Naive B cell (primary cell): ENCODE measurements around the gene LCA5L. TPM values are rescaled to one million over a fixed set of nuclear protein-coding genes. Genes with fewer than 3 reads are reported as not detected.
A peak's percentile ranks its signal among the peaks of the same experiment; 100 is the strongest.

Experiments
- ATAC-seq, 2 donors: fragments of 150-1000 bp; cut with Tn5 transposase; 2 replicates each; pipeline ENCODE4 v1.10.0; 2021; ENCODE audit warnings: low read depth in 2 of 2, mild to moderate bottlenecking in 2 of 2, moderate library complexity in 2 of 2
- DNase-seq: peaks from one replicate; pipeline ENCODE4 v3.0.0; 2022
- H3K27ac Mint-ChIP-seq, 6 donors: one replicate each; pipeline ENCODE4 v1.8.0; 2020 to 2022; ENCODE audit warnings: mild to moderate bottlenecking in 6 of 6, mixed read lengths in 6 of 6, moderate library complexity in 5 of 6, inconsistent platforms in 2 of 6
- H3K27me3 Mint-ChIP-seq, 3 donors: one replicate each; pipeline ENCODE4 v1.8.0; 2021 to 2022; ENCODE audit warnings: mixed read lengths in 3 of 3, mild to moderate bottlenecking in 1 of 3
- H3K36me3 Mint-ChIP-seq, 2 donors: one replicate each; pipeline ENCODE4 v1.8.0; 2020 to 2022; ENCODE audit warnings: mixed read lengths in 2 of 2, inconsistent platforms in 1 of 2, mild to moderate bottlenecking in 1 of 2
- H3K4me1 Mint-ChIP-seq, 3 donors: one replicate each; pipeline ENCODE4 v1.8.0; 2020 to 2022; ENCODE audit warnings: mixed read lengths in 3 of 3, inconsistent platforms in 1 of 3, mild to moderate bottlenecking in 1 of 3, moderate library complexity in 1 of 3
- H3K4me3 Mint-ChIP-seq, 8 donors: one replicate each; pipeline ENCODE4 v1.8.0; 2020 to 2022; ENCODE audit warnings: mild to moderate bottlenecking in 8 of 8, mixed read lengths in 8 of 8, moderate library complexity in 8 of 8, inconsistent platforms in 2 of 8
- H3K9me3 Mint-ChIP-seq, 7 donors: one replicate each; pipeline ENCODE4 v1.8.0; 2020 to 2022; ENCODE audit warnings: mixed read lengths in 7 of 7, mild to moderate bottlenecking in 5 of 7, inconsistent platforms in 2 of 7, moderate library complexity in 1 of 7
- polyA plus RNA-seq, 6 donors: library from polyadenylated mRNA; unstranded; fragments of 300-500 nt; fragmentation: Illumina TruSeq; gene quantifications; one replicate each; pipeline ENCODE4 v1.2.3, GENCODE V29; 2021; ENCODE audit warnings: low read depth in 6 of 6

The LCA5L gene
- polyA plus RNA-seq: not detected

- Mint-ChIP-seq H3K4me1 (peaks cover 12 to 16% (median 12%) of the 10 kb centered on the region in 3 donors), H3K36me3 (no peaks in the 10 kb centered on the region), H3K27ac (peak within 1 kb of the TSS; percentile 92 to 98 (median 96)), H3K9me3 (no peaks in the 10 kb centered on the region), H3K27me3 (peaks cover 0 to 39% (median 35%) of the 10 kb centered on the region in 3 donors), H3K4me3 (peak within 1 kb of the TSS; percentile 92 to 98 (median 96))
- ATAC-seq (peak; percentile 91), DNase-seq (peak; percentile 89)
These were observed at the start of gene LCA5L for GRCh38 chr21:39445321-39446269. LCA5L (minus strand) TSS chr21:39445778; CDS start chr21:39428493, 17,285 bp downstream.

- DNase-seq (no peak), ATAC-seq (no peak)
- Mint-ChIP-seq H3K27ac (peak overlapping the region in 1 of 6 donors; percentile 85), H3K4me3 (no peak overlapping the region), H3K4me1 (no peaks in the 10 kb centered on the region), H3K27me3 (peaks cover 0 to 5% (median 0%) of the 10 kb centered on the region in 3 donors), H3K9me3 (peaks cover 4 to 15% (median 8%) of the 10 kb centered on the region in 7 donors), H3K36me3 (peaks cover 0 to 4% of the 10 kb centered on the region in 2 donors)
These were observed 43.9 kb upstream of the LCA5L start for GRCh38 chr21:39489380-39489924.

DNA sequence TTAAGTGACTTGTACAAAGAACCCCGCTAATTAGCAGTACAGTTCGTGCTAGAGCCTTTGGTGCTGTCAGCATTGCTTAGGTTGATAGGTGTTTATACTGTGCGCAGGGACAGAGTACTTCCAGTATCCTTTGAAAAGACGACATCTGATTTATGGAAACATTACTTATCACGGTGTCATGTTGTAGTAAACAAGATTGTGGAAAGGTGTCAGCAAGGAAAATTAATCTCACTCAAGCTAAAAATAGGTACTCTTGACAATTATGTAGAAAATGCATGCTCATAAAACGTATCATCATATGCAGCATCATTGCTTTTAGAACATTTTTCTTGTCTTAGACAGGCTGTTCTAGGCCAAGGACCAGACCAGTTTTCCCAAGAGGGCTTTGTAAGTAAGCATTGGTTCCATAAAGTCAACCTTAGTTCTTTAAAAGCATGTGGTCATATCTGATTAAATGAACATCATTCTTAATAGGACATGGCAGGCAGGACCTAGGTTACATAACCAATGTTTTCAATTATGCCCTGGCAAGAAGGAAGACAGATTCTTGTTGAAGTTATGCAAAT, 39.2 kb upstream of the LCA5L start:
- DNase-seq (no peak), ATAC-seq (no peak)
- Mint-ChIP-seq H3K27me3 (peaks cover 0 to 12% (median 8%) of the 10 kb centered on the region in 3 donors), H3K9me3 (no peaks in the 10 kb centered on the region), H3K4me3 (no peak overlapping the region), H3K36me3 (no peaks in the 10 kb centered on the region), H3K4me1 (no peaks in the 10 kb centered on the region), H3K27ac (no peak overlapping the region)

DNA sequence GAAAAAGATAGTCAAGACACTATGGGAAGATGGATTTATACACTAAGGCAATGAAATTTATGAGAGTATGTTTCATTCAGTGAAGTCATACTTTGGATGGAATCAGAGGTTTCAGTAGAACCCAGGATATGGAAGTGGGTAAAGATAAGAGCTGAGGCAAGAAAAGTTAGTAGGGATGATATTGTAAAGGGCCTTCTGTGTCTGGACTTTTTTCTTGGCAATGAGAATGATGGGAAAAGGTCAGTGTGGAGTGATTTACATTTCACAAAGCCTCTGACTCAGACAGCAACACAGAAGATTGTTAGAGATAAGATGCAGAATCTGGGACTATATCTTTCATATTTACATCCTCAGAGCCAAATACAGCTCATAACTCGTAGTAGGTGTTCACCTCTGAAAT, 38.3 kb upstream of the LCA5L start:
- no peak overlapping the region for H3K4me3 Mint-ChIP-seq
- H3K9me3 Mint-ChIP-seq: no peaks in the 10 kb centered on the region
- no peaks in the 10 kb centered on the region for H3K4me1 Mint-ChIP-seq
- DNase-seq (no peak), ATAC-seq (no peak)
- peaks cover 0 to 12% (median 12%) of the 10 kb centered on the region in 3 donors for H3K27me3 Mint-ChIP-seq
- H3K27ac Mint-ChIP-seq: no peak overlapping the region
- H3K36me3 Mint-ChIP-seq: no peaks in the 10 kb centered on the region

DNA sequence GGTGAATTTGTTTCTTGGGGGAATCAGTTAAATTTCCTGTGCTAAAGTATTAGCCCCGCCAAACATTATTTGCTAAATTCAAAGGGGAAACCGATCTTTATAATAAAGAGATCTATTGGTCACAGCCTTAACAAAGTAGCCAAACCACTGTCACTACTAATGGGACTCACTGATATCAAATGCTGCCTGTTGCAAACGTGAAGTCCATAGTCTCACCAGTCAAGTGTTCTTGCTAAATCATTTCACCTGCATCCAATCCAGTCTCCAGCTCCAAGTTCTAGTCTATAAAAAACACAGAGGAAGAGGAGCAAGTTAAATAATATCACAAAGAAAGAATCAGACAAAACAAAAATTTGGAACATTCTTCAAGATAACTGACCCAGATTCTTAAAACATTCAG, 36.3 kb upstream of the LCA5L start:
- DNase-seq: no peak
- Mint-ChIP-seq H3K36me3 (no peaks in the 10 kb centered on the region), H3K27me3 (peaks cover 0 to 14% (median 7%) of the 10 kb centered on the region in 3 donors), H3K9me3 (no peaks in the 10 kb centered on the region), H3K27ac (no peak overlapping the region), H3K4me1 (no peaks in the 10 kb centered on the region), H3K4me3 (no peak overlapping the region)
- ATAC-seq: no peak

DNA sequence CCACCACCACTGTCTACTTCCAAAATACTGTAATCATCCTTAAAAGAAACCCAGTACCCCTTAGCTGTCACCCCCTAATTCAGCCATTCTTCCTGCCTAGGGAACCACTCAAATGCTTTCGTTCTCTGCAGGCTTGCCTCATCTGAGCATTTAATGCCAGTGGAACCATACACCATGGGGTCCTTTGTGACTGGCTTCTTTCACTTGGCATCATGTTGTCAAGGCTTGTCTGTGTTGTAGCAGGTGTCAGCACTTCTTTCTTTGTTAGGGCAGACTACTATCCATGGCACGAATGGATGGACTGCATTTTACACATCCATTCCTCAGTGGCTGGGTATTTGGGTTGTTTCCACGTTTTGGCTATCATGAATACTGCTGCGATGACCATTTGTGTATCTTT, 34.7 kb upstream of the LCA5L start:
- Mint-ChIP-seq H3K27me3 (peaks cover 0 to 14% (median 7%) of the 10 kb centered on the region in 3 donors), H3K4me3 (no peak overlapping the region), H3K9me3 (no peaks in the 10 kb centered on the region), H3K4me1 (no peaks in the 10 kb centered on the region), H3K27ac (no peak overlapping the region), H3K36me3 (no peaks in the 10 kb centered on the region)
- no peak for DNase-seq
- no peak for ATAC-seq

DNA sequence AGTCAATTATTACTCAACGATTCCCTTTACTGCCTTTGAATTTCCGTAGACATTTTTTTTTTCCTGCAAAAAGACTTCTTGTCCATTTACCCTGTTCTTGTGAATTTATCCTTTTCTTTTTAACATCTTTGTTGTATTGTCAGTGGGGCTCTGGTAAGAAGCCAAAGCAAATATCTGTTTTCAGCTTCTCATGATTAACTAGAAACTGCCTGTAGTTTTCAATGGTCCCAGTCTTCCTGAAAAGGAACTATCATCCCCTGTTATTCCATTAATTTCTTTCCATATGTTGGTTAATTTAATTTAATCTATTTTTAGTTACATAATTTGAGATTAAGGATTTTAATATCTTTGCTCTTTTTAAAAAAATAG, 34.2 kb upstream of the LCA5L start:
- no peaks in the 10 kb centered on the region for H3K36me3 Mint-ChIP-seq
- no peaks in the 10 kb centered on the region for H3K9me3 Mint-ChIP-seq
- ATAC-seq (no peak), DNase-seq (no peak)
- no peak overlapping the region for H3K4me3 Mint-ChIP-seq
- H3K27ac Mint-ChIP-seq: no peak overlapping the region
- H3K27me3 Mint-ChIP-seq: peaks cover 0 to 14% (median 7%) of the 10 kb centered on the region in 3 donors
- no peaks in the 10 kb centered on the region for H3K4me1 Mint-ChIP-seq

GRCh38 chr21:39479164-39479813, 33.7 kb upstream of the LCA5L start:
- peaks cover 0 to 14% (median 7%) of the 10 kb centered on the region in 3 donors for H3K27me3 Mint-ChIP-seq
- ATAC-seq: no peak
- no peaks in the 10 kb centered on the region for H3K36me3 Mint-ChIP-seq
- no peak overlapping the region for H3K4me3 Mint-ChIP-seq
- H3K4me1 Mint-ChIP-seq: no peaks in the 10 kb centered on the region
- peak overlapping the region in 1 of 6 donors; percentile 29 for H3K27ac Mint-ChIP-seq
- DNase-seq: no peak
- no peaks in the 10 kb centered on the region for H3K9me3 Mint-ChIP-seq

- H3K4me3 Mint-ChIP-seq: no peak overlapping the region
- DNase-seq: no peak
- no peaks in the 10 kb centered on the region for H3K4me1 Mint-ChIP-seq
- H3K27me3 Mint-ChIP-seq: peaks cover 0 to 5% (median 0%) of the 10 kb centered on the region in 3 donors
- no peak for ATAC-seq
- peaks cover 0 to 10% of the 10 kb centered on the region in 2 donors for H3K36me3 Mint-ChIP-seq
- no peak overlapping the region for H3K27ac Mint-ChIP-seq
- no peaks in the 10 kb centered on the region for H3K9me3 Mint-ChIP-seq
These were observed 29.0 kb upstream of the LCA5L start for GRCh38 chr21:39474611-39475010.

DNA sequence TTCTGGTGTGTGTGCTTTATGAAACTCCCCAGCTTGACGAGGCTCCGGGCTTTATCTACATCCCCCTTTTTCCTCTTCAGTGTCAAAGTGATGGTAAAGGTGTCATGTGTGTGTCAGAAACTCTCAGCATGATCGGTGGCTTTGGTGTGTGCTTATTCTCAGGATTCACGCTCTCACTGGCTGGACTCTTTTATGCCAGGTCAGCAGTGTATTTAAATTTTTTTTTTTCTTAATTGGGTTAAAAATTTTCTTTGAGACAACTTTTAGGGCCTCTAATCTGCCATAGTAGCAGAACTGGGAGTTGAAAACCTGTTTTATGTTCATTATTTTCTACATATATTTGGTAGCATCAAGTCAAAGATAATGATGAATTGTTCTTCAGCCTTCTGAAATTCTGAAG, 27.2 kb upstream of the LCA5L start:
- Mint-ChIP-seq H3K36me3 (peaks cover 0 to 10% of the 10 kb centered on the region in 2 donors), H3K4me3 (no peak overlapping the region)

GRCh38 chr21:39471598-39471997, 26.0 kb upstream of the LCA5L start:
- Mint-ChIP-seq H3K36me3 (peaks cover 0 to 10% of the 10 kb centered on the region in 2 donors), H3K27me3 (peaks cover 0 to 5% (median 0%) of the 10 kb centered on the region in 3 donors), H3K27ac (no peak overlapping the region), H3K4me3 (no peak overlapping the region), H3K9me3 (no peaks in the 10 kb centered on the region), H3K4me1 (no peaks in the 10 kb centered on the region)
- no peak for DNase-seq
- ATAC-seq: no peak

More for the DNA sequence above, 27.2 kb upstream of the LCA5L start:
- no peak for DNase-seq
- H3K4me1 Mint-ChIP-seq: no peaks in the 10 kb centered on the region
- H3K9me3 Mint-ChIP-seq: no peaks in the 10 kb centered on the region
- no peak overlapping the region for H3K27ac Mint-ChIP-seq
- no peak for ATAC-seq
- peaks cover 0 to under 1% (median 0%) of the 10 kb centered on the region in 3 donors for H3K27me3 Mint-ChIP-seq

DNA sequence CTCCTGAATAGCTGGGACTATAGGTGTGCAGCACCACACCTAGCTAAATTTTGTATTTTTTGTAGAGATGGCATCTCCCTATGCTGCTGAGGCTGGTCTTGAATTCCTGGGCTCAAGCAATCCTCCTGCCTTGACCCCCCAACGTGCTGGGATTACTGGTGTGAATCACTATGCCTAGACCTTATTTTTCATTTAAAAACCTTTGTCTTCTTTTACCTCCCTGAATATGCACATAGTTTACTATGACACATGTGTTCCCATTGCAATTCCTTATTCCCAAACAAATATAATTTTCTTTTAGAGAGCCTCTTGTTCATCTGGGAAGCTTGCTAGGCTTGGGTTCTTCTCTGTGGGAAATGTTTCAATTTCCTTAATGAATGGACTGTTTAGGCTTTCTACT, 23.0 kb upstream of the LCA5L start:
- H3K27ac Mint-ChIP-seq: no peak overlapping the region
- peaks cover 0 to 5% (median 0%) of the 10 kb centered on the region in 3 donors for H3K27me3 Mint-ChIP-seq
- DNase-seq: no peak
- H3K9me3 Mint-ChIP-seq: peaks cover 0 to 4% (median 0%) of the 10 kb centered on the region in 7 donors
- no peak for ATAC-seq
- no peaks in the 10 kb centered on the region for H3K4me1 Mint-ChIP-seq
- H3K4me3 Mint-ChIP-seq: no peak overlapping the region
- peaks cover 0 to 20% of the 10 kb centered on the region in 2 donors for H3K36me3 Mint-ChIP-seq

DNA sequence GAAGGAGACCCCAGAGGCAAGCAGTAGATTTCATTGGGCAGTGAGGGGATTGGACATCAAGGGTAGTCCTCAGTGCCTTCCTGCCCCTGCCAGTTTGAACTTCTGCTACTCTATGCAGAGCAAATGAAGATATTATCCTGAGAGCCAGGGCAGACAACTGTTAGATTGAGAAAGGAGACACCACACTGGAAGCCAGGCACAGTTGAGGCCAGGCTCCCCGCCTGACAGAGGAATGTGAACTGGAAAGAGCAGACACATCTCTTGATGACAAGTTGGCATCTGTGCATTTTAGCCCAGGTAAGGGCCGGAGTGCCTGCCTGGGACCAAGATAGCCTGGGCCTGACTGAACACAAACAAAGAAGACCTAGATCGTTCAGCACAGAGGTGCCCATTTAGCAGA, 22.2 kb upstream of the LCA5L start:
- no peak for ATAC-seq
- peaks cover 0 to 4% (median 0%) of the 10 kb centered on the region in 7 donors for H3K9me3 Mint-ChIP-seq
- H3K4me3 Mint-ChIP-seq: no peak overlapping the region
- H3K4me1 Mint-ChIP-seq: no peaks in the 10 kb centered on the region
- H3K27ac Mint-ChIP-seq: no peak overlapping the region
- DNase-seq: no peak
- H3K27me3 Mint-ChIP-seq: peaks cover 0 to 5% (median 0%) of the 10 kb centered on the region in 3 donors
- peaks cover 0 to 20% of the 10 kb centered on the region in 2 donors for H3K36me3 Mint-ChIP-seq
